IPS-18c (cell line): ENCODE data around the gene SLC30A7.
"Not testable (repeated sequence)": the region's sequence is repeated elsewhere in the genome, so short reads cannot be mapped to it uniquely, and the experiment has no call there.

Source experiments
- H3K4me3 ChIP-seq: 2 replicates; pipeline ENCODE4 v1.7.0; 2013; ENCODE audit warnings: low read depth, mild to moderate bottlenecking, low read length, moderate library complexity; ENCODE audit not compliant: insufficient read depth
- H3K9me3 ChIP-seq: one replicate; pipeline ENCODE4 v1.6.1; 2013; ENCODE audit warnings: mild to moderate bottlenecking, low read length, moderate library complexity; ENCODE audit not compliant: control insufficient read depth, insufficient read depth

SLC30A7 gene

DNA sequence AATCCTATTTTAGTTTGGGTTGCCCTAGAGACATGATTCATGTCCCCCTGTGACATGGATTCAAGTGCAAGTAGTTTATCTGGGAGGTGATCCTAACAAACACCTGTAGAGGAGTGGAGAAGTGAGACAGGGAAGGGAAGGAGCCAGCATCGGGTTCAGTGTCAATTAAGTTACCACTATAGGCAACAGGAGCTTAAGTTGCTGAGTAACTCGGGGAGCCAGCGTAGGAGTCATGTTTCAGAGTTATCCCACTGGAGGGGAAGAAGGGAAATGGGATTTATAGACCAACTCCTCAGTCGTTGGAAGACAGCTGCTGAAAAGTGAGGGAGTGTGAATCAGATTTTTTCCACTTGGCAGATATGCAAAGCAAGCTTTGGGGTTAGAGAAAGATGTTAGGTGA, 54.9 kb downstream of the SLC30A7 start:
- H3K4me3 ChIP-seq, result no peak overlapping the region
- no peaks in the 10 kb centered on the region for H3K9me3 ChIP-seq

DNA sequence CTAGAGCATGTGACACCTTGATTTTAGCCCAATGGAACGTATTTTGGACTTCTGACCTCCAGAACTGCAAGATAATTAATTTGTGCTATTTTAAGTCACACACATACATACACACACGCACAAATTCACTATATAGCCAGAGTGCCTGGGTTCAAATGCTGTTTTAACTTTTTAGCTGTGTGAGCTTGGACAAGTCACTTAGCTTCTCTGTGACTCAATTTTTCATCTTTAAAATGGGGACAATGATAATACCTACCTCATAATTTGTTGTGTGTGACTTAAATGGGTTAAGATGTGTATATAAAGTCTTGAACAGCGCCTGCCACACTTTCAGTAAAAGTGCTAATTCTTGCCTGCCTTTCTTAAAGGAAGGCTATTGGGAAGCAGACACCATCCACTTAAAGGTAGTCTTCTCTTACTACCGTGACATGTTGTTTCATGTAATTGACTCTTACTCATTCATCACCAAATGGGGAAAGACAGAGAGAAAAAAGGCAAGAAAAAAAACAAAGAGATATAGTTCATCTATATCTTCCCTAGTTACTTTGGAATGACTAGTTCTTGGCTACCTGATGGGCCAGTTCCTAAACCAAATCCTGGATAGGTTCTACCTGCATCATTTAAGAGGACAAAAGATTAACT, 56.3 kb downstream of the SLC30A7 start:
- H3K4me3 ChIP-seq, result no peak overlapping the region
- H3K9me3 ChIP-seq, result no peaks in the 10 kb centered on the region

DNA sequence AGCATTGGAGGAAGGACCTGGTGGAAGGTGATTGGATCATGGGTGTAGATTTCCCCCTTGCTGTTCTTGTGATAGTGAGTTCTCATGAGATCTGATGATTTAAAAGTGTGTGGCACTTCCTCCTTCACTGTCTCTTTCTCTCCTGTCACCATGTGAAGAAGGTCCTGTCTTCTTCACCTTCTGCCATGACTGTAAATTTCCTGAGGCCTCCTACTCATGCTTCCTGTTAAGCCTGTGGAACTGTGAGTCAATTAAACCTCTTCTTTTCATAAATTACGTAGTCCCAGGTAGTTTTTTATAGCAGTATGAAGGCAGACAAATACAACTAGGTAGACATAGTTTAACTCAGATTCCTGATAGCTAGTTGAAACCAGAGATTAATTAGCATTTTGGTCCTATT, 57.1 kb downstream of the SLC30A7 start:
- H3K4me3 ChIP-seq, H3K9me3 ChIP-seq: not testable (repeated sequence)

DNA sequence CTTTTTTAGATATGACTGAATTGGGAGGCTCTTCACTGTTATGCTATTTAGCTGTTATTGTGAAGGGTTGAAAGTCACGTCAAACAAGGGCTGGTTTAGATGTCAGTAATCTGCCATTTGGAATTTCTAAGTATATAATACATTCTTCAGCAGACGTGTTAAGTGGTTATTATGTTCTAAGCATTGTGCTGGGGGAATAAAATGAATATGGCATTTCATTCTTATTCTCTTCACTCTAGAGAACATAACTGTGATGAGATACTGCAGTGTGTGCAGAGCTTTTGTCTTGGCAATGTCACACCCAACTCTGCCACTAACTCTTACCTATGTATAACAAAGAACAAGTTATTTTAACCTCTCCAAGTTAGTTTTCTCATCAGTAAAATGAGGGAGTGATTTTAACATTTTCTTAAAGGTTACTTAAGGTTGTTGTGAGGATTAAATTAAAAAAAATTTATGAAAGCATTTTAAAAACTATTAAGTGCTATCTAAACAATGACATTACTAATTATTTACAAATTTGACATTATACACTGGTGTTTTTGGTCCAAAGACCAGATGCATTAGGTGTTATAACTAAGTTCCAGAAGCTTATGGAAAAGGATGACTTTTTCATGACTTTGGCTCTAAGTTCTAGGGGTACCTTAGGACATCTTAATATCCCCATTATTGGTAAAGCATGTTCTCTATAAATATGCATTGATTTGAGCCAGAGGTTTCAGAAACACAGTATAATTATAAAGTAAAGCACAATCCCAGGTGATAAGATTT, 58.3 kb downstream of the SLC30A7 start:
- H3K4me3 ChIP-seq, result no peak overlapping the region
- H3K9me3 ChIP-seq, result no peaks in the 10 kb centered on the region

DNA sequence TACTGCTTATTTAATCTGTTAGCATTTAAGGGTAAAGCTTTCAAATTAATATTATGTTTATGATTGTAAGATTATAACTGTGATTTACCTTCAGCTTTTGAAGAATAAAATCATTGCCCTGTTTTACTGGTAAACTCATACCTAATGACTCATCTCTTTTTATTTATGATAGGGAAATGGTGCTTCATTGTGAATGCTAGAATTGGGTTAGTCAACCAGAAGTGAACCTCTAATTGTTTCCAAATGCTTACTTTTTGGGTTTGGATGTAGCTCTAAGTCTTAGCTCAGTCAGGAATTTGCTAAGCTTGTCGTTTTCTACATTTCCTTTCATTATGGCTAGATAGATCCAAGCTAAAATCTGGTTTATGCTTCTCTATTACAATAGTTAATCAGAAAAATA, 59.4 kb downstream of the SLC30A7 start:
- H3K9me3 ChIP-seq, result no peaks in the 10 kb centered on the region

DNA sequence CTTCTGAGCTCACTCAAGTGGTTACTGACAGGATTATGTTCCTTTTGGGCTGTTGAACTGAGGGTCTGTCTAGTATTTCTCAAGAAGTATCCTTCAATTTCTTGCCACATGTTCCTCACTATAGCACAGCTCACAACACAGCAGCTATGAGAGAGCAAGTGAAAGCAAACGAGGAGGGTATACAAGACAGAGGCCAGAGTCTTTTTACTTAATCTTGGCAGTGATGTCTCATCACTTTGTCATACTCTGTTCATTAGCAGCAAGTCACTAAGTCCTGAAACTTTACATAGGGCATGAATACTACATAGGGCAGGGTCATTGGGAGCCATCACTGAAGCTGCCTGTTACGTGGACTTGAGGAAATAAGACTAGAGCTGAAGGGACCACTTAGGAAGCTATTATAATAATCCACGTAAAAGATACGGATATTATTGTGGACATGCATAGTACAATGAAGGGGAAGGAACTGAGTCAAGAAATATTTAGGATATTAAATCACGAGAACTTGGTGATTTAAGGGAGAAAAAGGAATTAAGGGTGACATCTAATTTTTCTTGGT, 63.7 kb downstream of the SLC30A7 start:
- no peak overlapping the region for H3K4me3 ChIP-seq
- no peaks in the 10 kb centered on the region for H3K9me3 ChIP-seq

More for the DNA sequence above, 59.4 kb downstream of the SLC30A7 start:
- H3K4me3 ChIP-seq, result no peak overlapping the region

DNA sequence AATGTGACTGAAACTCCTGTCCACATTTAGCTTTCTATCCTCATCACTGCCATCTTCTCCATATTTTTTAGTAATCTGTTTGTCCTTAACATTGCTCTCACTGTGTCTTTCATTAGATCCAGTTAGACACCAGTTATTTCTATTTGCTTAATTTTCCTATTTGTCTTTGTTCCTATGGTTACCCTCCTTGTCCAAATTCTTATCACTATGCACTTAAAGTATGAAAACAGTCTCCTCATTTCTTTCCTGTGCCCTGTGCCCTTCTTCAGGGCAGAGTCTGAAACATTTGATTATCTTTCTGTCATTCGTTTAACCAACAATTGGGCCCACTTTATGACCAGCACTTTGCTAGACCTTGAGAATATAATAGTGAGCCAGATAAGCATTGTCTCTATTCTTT, 64.2 kb downstream of the SLC30A7 start:
- Histone ChIP-seq H3K9me3 (no peaks in the 10 kb centered on the region), H3K4me3 (no peak overlapping the region)

DNA sequence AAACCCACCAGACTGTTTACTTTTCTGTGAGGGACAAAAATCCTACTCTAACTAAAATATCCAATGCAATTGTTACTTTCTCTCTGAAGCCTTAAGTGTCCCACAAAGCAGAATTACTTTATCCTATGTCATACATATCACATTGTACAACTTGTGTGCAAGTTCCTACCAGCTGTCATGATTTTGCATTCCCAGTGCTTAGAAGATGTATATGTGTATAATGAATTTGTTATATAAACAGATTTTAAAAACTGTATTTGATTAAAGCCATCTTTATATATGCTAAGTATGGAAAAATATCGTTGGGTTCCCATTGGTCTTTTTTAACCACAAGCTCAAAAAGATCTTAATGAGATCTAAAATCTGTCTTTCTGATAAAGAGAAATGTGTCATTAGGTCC, 72.7 kb downstream of the SLC30A7 start:
- Histone ChIP-seq H3K9me3 (no peaks in the 10 kb centered on the region), H3K4me3 (no peak overlapping the region)

DNA sequence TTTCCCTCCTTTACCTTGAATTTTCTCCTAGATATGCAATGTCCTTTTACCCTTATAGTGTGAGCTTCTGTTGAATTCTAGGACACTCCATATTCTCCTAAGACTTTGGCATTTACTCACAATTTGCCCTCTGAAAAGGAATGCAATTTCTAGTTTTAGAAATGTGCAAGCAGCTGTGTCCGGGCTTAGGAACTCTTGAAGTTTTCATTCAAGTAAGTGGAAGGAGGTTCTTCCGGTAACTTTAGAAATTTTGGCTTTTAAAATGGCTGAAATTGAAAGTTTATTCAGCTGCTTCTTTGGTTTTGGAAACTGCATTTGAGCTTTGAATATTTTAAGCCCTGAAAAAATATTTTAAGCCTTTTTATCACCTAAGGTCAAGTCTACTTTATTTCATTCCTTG, 73.4 kb downstream of the SLC30A7 start:
- Histone ChIP-seq H3K9me3 (no peaks in the 10 kb centered on the region), H3K4me3 (no peak overlapping the region)

DNA sequence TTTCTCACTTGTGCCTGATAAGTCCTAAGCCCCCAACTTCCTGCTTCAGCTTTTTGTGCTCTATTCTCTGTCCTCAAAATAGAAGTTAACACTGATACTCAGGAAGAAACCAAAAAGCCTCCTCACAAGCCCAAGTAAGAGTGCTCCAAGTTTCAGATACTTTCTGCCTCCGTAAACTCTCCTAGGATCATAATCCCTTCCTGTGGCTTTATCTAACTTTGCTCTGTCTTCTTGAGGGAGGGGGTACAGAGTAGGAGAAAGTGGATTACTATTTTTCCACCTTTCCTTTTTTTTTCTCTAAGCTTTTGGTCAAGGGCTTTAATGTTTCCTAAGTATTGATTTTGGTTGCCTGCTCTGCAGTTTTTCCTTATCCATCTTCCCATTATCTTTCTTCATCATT, 75.1 kb downstream of the SLC30A7 start:
- H3K4me3 ChIP-seq, result no peak overlapping the region
- H3K9me3 ChIP-seq, result no peaks in the 10 kb centered on the region

DNA sequence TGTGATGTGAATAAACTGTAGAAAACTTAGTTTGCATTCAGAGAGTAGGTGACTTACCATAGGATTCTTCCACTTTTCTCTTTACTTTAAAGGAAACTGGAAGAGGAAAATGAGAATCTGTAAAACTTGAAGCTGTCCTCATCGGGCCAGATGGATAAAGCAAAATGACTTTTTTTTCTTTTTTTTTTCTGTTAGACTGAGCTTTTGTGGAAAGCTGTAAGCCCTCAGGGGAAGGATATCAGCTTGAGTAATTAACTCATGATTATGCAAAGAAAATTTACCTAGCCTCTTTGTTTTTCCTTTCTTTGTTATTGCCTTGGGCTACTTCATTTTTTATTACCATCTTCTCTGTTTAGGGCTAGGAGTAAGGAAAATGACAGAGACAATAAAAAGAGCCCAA, 76.3 kb downstream of the SLC30A7 start:
- H3K4me3 ChIP-seq, result no peak overlapping the region
- no peaks in the 10 kb centered on the region for H3K9me3 ChIP-seq

DNA sequence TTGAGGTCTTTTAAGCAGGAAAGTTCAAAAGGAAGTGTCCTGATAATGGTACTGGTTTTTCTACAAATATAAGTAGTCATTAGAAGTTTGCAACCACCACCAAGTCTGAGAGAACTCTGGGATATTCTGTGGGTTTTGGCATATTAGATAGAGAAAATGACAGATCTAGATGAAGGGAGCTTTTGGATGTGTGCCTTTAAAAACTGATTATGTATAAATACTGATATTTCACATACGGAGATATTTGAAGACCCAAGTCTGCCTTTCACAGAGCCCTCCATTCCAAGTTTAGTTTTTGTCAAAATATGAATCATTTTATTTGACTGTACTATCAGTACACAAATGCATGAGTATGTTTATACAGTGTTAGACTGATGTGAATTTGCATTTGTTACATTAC, 81.0 kb downstream of the SLC30A7 start:
- H3K4me3 ChIP-seq, result no peak overlapping the region

DNA sequence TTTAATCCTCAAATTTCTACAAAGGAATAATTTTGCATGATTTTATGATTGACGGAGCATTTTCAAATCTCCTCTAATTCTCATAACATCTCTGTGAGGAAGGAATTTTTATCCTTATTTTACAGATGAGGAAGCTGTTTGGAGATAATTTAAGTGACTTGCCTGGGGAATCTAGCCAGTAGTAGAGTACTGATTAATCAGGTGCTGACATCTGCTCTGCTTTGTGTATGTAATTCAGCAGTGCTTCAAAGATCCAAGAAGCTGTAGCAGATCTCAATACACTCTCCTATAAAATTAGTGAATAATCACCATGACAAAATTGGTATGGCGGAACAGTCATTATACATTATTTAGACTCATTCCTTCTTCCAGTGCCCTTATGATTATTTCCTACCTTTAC, 83.7 kb downstream of the SLC30A7 start:
- H3K4me3 ChIP-seq, result no peak overlapping the region

More for the DNA sequence above, 81.0 kb downstream of the SLC30A7 start:
- H3K9me3 ChIP-seq, result no peaks in the 10 kb centered on the region

DNA sequence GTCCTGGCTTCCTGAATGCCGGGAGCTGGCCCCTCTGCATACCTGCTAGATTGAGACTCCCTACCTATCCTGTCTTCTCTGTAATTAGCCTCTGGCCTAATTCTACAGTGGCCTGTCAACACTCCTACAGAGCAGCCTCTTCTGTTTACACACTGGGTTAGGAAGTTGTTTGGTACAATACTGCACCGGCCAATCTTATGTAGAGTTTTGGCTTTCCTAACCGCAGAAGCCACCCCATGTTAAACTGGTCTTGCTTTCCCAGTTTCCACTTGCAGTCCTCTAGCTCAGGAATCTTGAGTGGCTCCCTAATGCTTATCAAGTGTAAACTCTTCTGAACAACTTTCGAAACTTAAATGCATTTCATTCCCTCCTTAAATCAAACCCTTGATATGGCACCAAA, 86.9 kb downstream of the SLC30A7 start:
- H3K4me3 ChIP-seq, result no peak overlapping the region

More for the DNA sequence above, 83.7 kb downstream of the SLC30A7 start:
- H3K9me3 ChIP-seq, result no peaks in the 10 kb centered on the region

DNA sequence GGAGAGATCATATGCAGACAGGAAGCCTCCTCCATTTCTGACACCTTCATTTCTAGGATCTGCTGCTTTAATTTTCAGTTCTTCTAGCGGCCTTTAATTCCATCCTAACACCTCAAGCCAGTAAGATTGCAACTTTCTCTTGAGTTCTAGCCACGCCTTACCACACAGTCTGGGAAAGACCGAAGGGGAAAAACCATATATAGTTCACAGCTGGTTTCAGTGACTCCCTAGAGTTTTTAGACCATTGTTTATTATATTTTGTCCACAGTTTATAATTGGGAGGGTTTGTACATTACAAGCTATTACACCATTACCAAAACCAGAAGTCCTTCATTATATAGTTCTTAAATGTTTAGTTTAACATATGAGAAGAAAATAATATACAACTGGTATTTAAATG, 92.2 kb downstream of the SLC30A7 start:
- Histone ChIP-seq H3K4me3 (no peak overlapping the region), H3K9me3 (no peaks in the 10 kb centered on the region)

More for the DNA sequence above, 86.9 kb downstream of the SLC30A7 start:
- no peaks in the 10 kb centered on the region for H3K9me3 ChIP-seq

DNA sequence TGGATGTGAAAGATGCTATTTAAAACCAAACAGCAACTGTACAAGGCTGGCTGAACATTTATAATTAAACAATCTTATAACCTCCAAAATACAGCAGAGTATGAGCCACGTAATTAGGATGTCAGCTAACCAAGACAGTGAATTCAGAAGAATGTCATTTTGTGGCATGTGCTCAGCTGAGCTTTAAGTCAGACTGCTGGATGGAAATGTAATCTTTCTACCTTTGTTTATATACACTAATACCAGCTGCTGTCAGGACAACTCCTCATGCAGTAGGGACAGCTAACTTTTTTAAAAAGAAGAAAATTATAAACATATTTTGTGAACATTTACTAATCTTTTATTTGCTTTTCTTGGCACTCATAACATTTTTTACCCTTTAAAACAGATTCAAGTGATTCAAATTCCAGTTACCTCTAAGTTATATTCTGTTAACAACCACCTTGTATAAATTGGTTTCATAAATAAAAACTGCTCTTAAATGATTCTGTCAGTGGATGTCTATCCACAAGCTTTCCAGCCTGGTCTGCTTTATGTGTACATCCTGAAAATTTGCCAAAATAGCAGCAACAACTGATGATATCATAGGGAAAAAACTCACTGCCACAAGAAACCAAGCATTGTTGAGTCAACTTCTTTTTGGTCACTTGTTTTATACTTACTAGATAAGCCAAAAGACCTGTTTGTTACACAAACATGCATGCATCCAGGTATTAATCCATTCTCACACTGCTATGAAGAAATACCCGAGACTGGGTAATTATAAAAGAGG, 93.6 kb downstream of the SLC30A7 start:
- Histone ChIP-seq H3K4me3 (no peak overlapping the region), H3K9me3 (no peaks in the 10 kb centered on the region)

DNA sequence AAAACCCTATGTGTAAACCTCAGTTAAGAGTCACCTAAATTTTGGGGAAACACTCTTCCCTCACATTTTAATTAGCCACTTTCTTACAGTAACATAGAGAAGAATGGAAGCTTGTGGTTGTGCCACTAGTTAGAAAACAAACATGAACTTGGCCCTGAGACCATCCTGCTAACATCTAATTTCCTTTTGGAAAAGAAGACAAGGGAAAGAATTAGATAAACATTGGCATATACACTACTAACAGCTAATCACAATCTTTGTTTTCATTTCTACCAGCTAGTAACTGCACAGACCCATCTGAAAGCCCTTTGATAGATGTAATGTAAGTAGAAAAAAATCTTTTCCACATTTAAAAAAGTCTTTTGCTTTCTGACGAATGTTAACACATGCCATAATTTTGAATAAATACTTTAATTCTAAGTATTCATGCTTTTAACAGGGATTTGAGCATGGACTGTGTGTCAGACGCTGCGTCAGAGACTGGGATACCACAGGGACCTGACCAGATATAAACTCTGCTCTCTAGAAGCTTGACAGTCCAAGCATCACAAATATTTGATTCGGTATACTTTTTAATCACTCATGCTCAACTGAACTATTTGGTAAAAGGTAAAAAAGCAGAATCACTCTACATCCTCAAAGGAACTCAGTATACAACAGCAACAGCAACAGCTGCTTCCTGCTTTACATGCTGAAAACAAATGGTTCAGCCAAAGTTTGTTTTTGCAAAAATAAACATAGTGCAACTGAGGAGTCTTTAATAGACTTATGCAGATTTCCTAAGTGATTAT, 99.5 kb downstream of the SLC30A7 start:
- Histone ChIP-seq H3K4me3 (no peak overlapping the region), H3K9me3 (no peaks in the 10 kb centered on the region)
